Limb (tissue), 2 donors: ENCODE measurements around the gene RSPO3.
A peak's percentile ranks its signal among the peaks of the same experiment; 100 is the strongest.

Experiments
- DNase-seq, 2 donors: peaks; one replicate each; pipeline ENCODE4 v3.0.0-alpha.2; 2016; ENCODE audit errors: extremely low spot score in 2 of 2

RSPO3 gene

GRCh38 chr6:127111526-127111925 lies 6.9 kb upstream of the RSPO3 start:
- DNase-seq: no peak

DNA sequence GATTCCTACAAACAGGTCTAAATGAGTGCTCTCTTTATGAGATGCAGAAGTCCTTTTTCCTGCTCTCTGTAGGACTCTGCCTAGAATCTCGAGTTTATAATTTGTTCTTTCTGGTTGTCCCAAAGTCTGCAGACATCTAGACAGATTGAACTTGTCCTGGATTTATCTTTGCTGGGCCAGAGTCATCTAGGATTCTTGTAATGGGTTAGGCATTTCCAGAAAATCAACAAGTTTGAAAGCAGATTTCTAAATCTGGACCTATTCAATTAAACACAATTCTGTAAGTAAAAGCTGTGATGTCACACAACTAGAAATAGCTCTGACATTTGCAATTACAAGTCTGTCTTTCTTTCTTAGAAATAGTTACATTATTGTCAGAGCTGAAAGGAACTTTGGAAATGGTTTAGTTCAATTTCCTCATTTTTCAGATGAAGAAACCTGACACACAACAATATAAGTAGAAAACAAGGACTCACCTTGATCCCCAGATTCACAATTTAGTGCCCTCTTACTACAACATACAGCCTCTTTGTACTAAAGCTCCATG lies 4.2 kb upstream of the RSPO3 start:
- DNase-seq: no peak

DNA sequence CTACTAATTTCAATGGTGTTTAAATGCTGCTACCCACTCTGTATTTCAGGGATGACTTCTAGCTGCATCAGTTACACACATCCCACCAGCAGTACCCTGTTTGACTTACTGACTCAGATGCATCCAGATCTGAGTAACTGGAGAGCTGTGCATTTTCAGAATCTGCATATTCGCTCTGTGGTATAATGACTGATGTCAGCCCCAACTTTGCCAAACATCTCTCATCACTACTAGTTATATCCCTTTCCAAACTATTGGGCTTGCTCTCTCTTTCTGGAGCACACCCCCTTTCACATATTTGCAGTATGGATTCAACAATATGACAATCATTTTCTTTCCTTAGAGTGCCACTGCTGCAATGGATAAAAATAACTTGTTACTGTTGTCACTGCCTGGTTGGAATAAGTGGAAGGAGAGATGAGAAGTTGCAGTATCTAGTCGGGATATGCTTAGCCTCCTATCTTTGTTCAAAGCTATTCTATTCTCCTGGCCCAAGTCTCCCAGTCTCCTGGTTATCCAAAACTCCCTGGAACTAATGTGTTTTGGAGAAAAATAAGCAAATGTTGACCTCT lies 3.3 kb upstream of the RSPO3 start:
- DNase-seq: no peak

GRCh38 chr6:127115746-127116145 lies 2.7 kb upstream of the RSPO3 start:
- no peak for DNase-seq

GRCh38 chr6:127117979-127118297 lies 533 bp upstream of the RSPO3 start:
- no peak for DNase-seq

GRCh38 chr6:127119102-127120022 lies 891 bp downstream of the RSPO3 start:
- peak in 1 of 2 donors; percentile 64 for DNase-seq

DNA sequence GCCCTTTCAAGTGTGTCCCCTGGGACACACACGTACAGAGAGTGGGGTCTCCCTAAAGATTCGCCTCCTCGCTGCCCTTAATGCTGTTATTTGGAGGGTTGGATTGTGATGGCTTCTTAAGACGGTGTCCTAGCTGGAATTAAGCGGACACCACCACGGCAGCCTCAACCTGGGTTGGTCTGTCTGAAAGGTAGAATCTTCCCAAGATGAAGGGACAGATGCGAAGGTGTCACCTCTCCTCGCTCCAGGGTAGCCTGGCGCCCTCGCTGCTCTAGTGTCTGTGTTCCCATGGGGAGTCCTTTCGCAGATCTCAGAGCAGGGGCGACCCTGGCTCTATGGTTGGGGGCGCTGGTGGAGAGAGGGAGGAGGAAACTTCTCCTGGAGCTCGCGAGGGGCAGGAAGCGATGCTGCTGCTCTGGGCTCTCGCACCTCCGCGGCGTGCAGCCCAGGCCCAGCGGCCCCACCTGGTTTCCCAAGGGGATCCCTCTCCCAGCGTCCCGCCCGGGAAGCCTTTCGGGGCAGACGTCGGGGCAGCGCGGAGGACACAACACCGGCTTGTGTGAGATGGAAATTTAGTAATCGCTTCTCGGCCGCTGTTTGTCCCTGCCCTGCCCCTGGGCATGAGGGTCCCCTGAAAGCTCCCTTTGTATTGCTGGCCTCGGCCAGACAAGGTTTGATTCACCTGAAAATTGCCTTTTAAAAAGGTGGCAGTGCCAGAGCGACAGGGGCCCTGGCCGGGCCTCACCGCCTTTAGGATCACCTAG lies 1.7 kb downstream of the RSPO3 start:
- peak in 1 of 2 donors; percentile 59 for DNase-seq

DNA sequence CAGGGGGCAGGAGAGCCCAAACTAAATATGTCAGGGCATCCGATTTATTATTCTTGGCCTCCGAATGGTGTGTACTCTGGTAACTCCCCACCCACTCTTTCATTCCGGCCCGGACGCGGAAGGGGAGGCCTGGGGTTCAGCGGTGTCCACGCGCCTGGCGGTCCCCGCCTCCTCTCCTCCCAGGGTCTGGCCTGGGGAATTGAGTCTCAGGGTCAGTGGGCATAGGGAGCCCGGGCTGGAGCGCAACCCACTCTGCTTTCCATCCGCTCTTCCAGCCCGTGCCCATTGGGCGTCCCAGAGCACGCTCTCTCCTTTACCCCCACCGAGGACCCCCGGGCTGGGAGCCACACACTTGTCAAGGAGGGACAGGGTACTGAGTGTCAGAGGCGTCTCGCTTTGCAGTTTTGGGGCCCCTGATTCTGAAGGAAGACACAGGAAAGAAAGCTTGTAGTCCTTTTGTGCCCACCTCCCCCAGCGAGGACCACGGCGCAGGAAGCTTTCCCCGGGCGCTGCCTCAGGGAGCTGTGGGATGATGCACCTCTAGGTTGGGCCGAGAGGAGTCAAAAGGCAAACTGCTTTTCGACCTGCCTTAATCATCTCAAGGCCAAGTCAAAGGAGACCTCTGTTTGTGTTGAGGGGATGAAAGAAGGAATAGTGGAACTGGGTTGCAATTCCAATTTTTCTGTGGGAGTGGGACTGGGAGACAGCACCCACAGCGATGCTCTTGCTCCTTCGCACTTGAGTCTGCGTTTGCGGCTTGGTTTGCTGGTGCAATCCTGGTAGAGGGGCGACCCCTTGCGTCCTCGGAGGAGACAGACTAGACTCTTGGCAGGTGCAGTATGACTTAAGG lies 2.5 kb downstream of the RSPO3 start:
- DNase-seq: peak; percentile 78 to 93

DNA sequence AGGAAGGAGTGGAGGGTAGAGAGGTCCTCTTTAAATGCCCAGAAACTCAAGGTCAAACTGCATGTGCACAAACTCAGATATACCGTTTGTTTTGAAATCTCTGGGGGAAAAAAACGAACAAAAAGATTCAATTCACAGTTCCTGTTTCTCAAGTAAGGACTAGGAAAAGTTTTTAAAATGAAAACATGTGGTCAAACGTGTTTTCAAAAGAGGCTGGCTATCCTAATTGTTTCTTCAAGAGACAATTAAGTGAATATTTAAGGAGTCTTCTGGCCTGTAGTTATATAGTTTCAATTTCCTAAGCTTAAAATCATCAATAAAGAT lies 3.1 kb downstream of the RSPO3 start:
- DNase-seq: no peak

GRCh38 chr6:127124172-127124571 lies 5.7 kb downstream of the RSPO3 start:
- DNase-seq: no peak

GRCh38 chr6:127124680-127125079 lies 6.2 kb downstream of the RSPO3 start:
- no peak for DNase-seq

DNA sequence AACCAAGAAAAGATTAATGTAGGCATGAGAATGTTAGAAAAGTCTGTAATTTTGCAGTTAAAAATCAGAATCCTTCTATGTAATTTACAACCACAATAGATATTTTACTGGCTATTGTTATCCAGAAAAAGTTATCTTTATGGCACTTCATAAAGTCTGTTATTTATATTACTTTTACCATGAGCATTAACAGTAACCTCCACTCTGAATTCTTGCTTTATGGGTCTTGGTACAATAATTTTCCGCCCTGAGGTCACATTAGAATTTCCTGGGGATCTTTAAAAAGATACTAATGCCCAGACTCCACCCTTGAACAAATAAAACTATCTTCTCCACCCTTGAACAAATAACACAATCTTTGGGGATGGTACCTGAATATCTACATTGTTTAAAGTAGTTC lies 9.6 kb downstream of the RSPO3 start:
- DNase-seq: no peak

GRCh38 chr6:127129251-127129650 lies 10.8 kb downstream of the RSPO3 start:
- DNase-seq: no peak

GRCh38 chr6:127131275-127131674 lies 12.8 kb downstream of the RSPO3 start:
- DNase-seq: no peak

DNA sequence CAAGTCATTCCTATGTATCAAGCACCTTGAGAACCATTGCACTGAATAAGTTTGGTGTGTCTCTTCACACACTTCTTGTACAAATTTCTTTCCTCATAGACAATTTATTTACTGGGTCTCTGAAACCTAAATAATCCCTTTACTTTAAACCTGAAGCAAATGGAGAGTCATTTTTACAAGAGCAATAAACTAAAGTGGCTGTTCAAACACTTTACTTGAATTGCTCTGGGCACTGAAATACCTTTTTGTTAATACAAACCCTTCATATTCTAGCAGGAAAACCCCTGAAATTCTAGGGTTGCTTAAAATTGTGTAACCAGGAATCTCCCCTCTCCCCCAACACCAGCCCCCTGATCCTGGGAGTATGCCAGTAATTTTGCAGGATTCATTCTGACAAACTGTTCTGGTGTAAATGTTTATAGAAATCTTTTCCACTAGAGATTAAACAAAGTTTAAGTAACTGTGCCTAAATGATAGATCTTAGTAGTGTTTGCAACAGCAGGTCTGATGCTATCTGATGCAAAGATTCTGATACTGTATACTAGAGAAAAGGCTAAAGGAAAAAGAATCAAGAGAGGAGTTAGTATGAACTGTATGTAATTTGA lies 13.4 kb downstream of the RSPO3 start:
- no peak for DNase-seq

DNA sequence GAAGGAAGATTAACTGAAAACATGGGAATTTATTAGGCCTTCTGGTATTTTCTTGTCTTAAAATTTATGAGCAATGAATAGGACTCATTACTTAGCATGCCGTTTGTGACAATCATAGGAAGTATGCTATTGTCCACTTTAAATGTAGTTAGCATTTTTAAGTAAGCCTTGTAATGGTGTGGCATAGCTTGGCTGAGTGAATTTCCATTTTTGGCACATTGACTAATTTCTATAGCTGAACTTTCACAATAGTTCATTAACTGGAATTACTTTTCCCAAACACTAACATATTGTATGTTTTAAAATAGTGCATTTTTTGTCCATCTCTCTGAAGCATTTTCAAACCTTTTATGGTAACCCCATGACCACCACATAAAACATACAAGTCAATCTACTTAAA lies 15.7 kb downstream of the RSPO3 start:
- no peak for DNase-seq

- no peak for DNase-seq
Observed at GRCh38 chr6:127136786-127137185, 18.3 kb downstream of the RSPO3 start.

- peak in 1 of 2 donors; percentile 29 for DNase-seq
Observed at GRCh38 chr6:127146932-127147331, 28.5 kb downstream of the RSPO3 start.

DNA sequence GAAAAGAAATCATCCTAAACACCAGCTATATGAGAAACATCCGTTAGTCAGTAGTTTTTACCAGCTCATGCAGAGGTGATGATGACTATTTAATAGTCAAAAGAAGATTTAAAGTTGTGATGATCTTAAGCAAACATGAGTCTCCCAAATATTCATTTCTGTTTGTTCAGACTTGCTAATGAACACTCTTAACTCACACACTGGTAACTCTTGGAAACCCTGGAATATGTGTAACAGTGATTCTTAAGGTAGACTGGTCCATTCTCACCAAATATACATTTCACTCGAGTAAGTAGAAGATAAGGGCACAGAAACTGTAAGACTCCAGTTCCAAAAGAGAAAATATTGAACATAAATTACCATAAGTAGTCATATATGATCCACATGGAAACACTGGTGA lies 29.1 kb downstream of the RSPO3 start:
- DNase-seq: no peak

DNA sequence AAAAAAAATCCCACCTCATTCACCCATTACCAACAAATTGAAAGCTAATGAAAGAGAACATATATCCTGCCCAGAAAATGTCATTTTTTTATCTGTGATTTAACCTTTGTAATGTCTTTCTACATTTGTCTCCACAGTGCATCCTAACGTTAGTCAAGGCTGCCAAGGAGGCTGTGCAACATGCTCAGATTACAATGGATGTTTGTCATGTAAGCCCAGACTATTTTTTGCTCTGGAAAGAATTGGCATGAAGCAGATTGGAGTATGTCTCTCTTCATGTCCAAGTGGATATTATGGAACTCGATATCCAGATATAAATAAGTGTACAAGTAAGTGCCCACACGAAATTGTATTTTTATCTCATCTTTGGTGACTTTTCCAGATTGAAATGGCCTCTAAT lies 30.0 kb downstream of the RSPO3 start:
- peak in 1 of 2 donors; percentile 55 for DNase-seq

- DNase-seq: no peak
Observed at GRCh38 chr6:127154509-127154908, 36.0 kb downstream of the RSPO3 start.
